Esophagus (tissue), 2 donors: ENCODE data around the gene PTPRR. TPM values are rescaled to one million over a fixed set of nuclear protein-coding genes. Genes with fewer than 3 reads are reported as not detected.
"Not testable (repeated sequence)": the region's sequence is repeated elsewhere in the genome, so short reads cannot be mapped to it uniquely, and the experiment has no call there.

Source experiments
- H3K27ac ChIP-seq, 2 donors: one replicate each; pipeline ENCODE4 v1.5.1; 2013; ENCODE audit warnings: low read depth in 2 of 2, mild to moderate bottlenecking in 2 of 2, inconsistent platforms in 1 of 2, low read length in 1 of 2, moderate library complexity in 1 of 2
- H3K27me3 ChIP-seq, 2 donors: one replicate each; pipeline ENCODE4 v1.6.1; 2013; ENCODE audit warnings: low read length in 2 of 2, control low read depth in 1 of 2, mild to moderate bottlenecking in 1 of 2; ENCODE audit not compliant: insufficient read depth in 2 of 2, control insufficient read depth in 1 of 2
- H3K36me3 ChIP-seq, 2 donors: one replicate each; pipeline ENCODE4 v1.6.1; 2013; ENCODE audit warnings: low read length in 1 of 2; ENCODE audit not compliant: control insufficient read depth in 2 of 2, insufficient read depth in 2 of 2
- H3K4me1 ChIP-seq, 2 donors: one replicate each; pipeline ENCODE4 v1.6.1; 2013; ENCODE audit warnings: low read length in 1 of 2; ENCODE audit not compliant: control insufficient read depth in 2 of 2, insufficient read depth in 2 of 2
- H3K4me3 ChIP-seq, 2 donors: one replicate each; pipeline ENCODE4 v1.5.1; 2013; ENCODE audit warnings: low read length in 2 of 2, mild to moderate bottlenecking in 2 of 2, low read depth in 1 of 2, moderate library complexity in 1 of 2
- H3K9me3 ChIP-seq, 2 donors: one replicate each; pipeline ENCODE4 v1.6.1; 2013; ENCODE audit warnings: mild to moderate bottlenecking in 2 of 2, low read depth in 1 of 2, low read length in 1 of 2, moderate library complexity in 1 of 2; ENCODE audit not compliant: control insufficient read depth in 2 of 2, insufficient read depth in 1 of 2
- WGBS, 2 donors: extraction: QIAGEN DNeasy Blood & Tissue Kit; methylation state at CpG; one replicate each; pipeline ENCODE4 v1.1.7; 2013; 5-methylcytosine and 5-hydroxymethylcytosine counted together
- polyA plus RNA-seq, 2 donors: library from polyadenylated mRNA; stranded (reverse); fragments of 200-250 nt; gene quantifications; one replicate each; pipeline ENCODE4 v1.2.3, GENCODE V29; 2013
- donor health status: healthy with polysubstance abuse.
- donor health status: Bipolar disorder and iron deficiency.

PTPRR gene
- polyA plus RNA-seq, 2 donors = 0.05 to 0.06 TPM

- Histone ChIP-seq H3K27ac (no peak overlapping the region), H3K9me3 (no peaks in the 10 kb centered on the region), H3K27me3 (no peaks in the 10 kb centered on the region), H3K36me3 (no peaks in the 10 kb centered on the region), H3K4me1 (no peaks in the 10 kb centered on the region), H3K4me3 (no peak overlapping the region)
- WGBS, 2 donors = 78 to 94% methylated on average over 1 of the region's 1 CpG
Measured at GRCh38 chr12:70748809-70749208, 171.7 kb downstream of the PTPRR start.

GRCh38 chr12:70747445-70748260, 172.9 kb downstream of the PTPRR start:
- no peak overlapping the region for H3K4me3 ChIP-seq
- no peaks in the 10 kb centered on the region for H3K36me3 ChIP-seq
- no peak overlapping the region for H3K27ac ChIP-seq
- H3K4me1 ChIP-seq = no peaks in the 10 kb centered on the region
- WGBS, 2 donors = 75 to 77% methylated on average over 6 of the region's 6 CpGs
- H3K9me3 ChIP-seq = no peaks in the 10 kb centered on the region
- H3K27me3 ChIP-seq = no peaks in the 10 kb centered on the region

GRCh38 chr12:70745048-70745447, 175.5 kb downstream of the PTPRR start:
- Histone ChIP-seq H3K36me3 (no peaks in the 10 kb centered on the region), H3K9me3 (no peaks in the 10 kb centered on the region), H3K4me1 (no peaks in the 10 kb centered on the region), H3K27me3 (no peaks in the 10 kb centered on the region), H3K27ac (no peak overlapping the region), H3K4me3 (no peak overlapping the region)
- WGBS, 2 donors = 81 to 86% methylated on average over 7 of the region's 7 CpGs

GRCh38 chr12:70744178-70744577, 176.4 kb downstream of the PTPRR start:
- 78 to 82% methylated on average over 2 of the region's 2 CpGs for WGBS, 2 donors
- no peaks in the 10 kb centered on the region for H3K4me1 ChIP-seq
- H3K4me3 ChIP-seq = no peak overlapping the region

GRCh38 chr12:70741256-70741655, 179.3 kb downstream of the PTPRR start:
- Histone ChIP-seq H3K4me3 (no peak overlapping the region), H3K36me3 (no peaks in the 10 kb centered on the region), H3K27me3 (no peaks in the 10 kb centered on the region), H3K4me1 (no peaks in the 10 kb centered on the region), H3K9me3 (no peaks in the 10 kb centered on the region), H3K27ac (no peak overlapping the region)
- WGBS, 2 donors = 75 to 77% methylated on average over 4 of the region's 4 CpGs

More at GRCh38 chr12:70744178-70744577, 176.4 kb downstream of the PTPRR start:
- Histone ChIP-seq H3K27me3 (no peaks in the 10 kb centered on the region), H3K27ac (no peak overlapping the region), H3K36me3 (no peaks in the 10 kb centered on the region), H3K9me3 (no peaks in the 10 kb centered on the region)

- Histone ChIP-seq H3K27ac (no peak overlapping the region), H3K27me3 (no peaks in the 10 kb centered on the region), H3K9me3 (no peaks in the 10 kb centered on the region), H3K4me1 (no peaks in the 10 kb centered on the region), H3K4me3 (no peak overlapping the region), H3K36me3 (no peaks in the 10 kb centered on the region)
- WGBS, 2 donors = 86 to 87% methylated on average over 2 of the region's 2 CpGs
Measured at GRCh38 chr12:70739756-70740155, 180.8 kb downstream of the PTPRR start.

- Histone ChIP-seq H3K36me3 (no peaks in the 10 kb centered on the region), H3K27me3 (no peaks in the 10 kb centered on the region), H3K9me3 (no peaks in the 10 kb centered on the region), H3K4me3 (no peak overlapping the region), H3K4me1 (no peaks in the 10 kb centered on the region), H3K27ac (no peak overlapping the region)
- 69 to 73% methylated on average over 8 of the region's 8 CpGs for WGBS, 2 donors
Measured at GRCh38 chr12:70736351-70737133, 184.0 kb downstream of the PTPRR start.

GRCh38 chr12:70735197-70735596, 185.3 kb downstream of the PTPRR start:
- H3K27ac ChIP-seq, H3K4me1 ChIP-seq, H3K9me3 ChIP-seq, H3K27me3 ChIP-seq, H3K36me3 ChIP-seq, H3K4me3 ChIP-seq: not testable (repeated sequence)
- 78 to 84% methylated on average over 3 of the region's 3 CpGs for WGBS, 2 donors

GRCh38 chr12:70733385-70733784, 187.2 kb downstream of the PTPRR start:
- Histone ChIP-seq H3K27me3 (no peaks in the 10 kb centered on the region), H3K4me3 (no peak overlapping the region), H3K36me3 (no peaks in the 10 kb centered on the region), H3K27ac (no peak overlapping the region), H3K9me3 (no peaks in the 10 kb centered on the region), H3K4me1 (no peaks in the 10 kb centered on the region)
- 3 to 4% methylated on average over 4 of the region's 4 CpGs for WGBS, 2 donors
